GM18511 (cell line): ENCODE measurements around the gene IMMP2L.
"Not testable (repeated sequence)": the region's sequence is repeated elsewhere in the genome, so short reads cannot be mapped to it uniquely, and the experiment has no call there.

ENCODE experiments used
- ATAC-seq: cut with Tn5 transposase; IDR thresholded peaks from one replicate; pipeline ENCODE4 v1.9.1; 2021; ENCODE audit warnings: mild to moderate bottlenecking, moderate library complexity; ENCODE audit not compliant: unreplicated experiment

IMMP2L gene

GRCh38 chr7:111088328-111088727 is 474.0 kb downstream of the IMMP2L start:
- ATAC-seq = no peak

DNA sequence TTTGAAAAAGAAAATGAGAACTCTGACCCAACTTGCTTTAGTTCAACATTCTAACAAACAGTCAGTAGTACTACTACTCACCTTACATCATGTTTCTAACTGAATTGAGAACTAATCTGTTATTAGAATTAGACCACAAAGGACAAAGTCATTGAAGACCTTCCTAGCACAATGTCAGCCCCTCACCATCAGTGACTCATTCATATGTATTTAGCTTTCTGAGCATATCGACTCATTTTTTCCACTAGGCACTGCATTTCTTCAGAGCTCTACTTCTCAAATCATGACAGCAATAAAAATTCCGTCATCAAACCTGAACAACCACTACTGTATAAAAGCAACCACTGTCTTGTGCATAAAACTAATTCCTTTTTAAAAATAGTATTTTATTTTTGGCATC is 475.8 kb downstream of the IMMP2L start:
- no peak for ATAC-seq

DNA sequence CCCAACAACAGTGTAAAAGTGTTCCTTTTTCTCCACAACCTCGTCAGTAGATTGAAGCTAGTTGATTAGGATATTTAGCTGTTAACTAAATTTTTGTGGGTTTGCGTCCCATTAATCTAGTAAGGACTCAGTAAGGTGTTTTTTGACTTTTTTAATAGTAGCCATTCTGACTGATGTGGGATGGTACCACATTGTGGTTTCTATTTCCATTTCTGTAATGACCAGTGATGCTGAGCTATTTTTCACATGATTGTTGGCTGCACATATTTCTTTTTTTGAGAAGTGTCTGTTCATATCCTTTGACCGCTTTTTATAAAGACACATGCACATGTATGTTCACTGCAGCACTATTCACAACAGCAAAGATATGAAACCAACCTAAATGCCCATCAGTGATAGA is 476.9 kb downstream of the IMMP2L start:
- no peak for ATAC-seq

- ATAC-seq = peak; percentile 96
Measured at GRCh38 chr7:111083413-111083812, 478.9 kb downstream of the IMMP2L start.

GRCh38 chr7:111082351-111082750 is 479.9 kb downstream of the IMMP2L start:
- no peak for ATAC-seq

GRCh38 chr7:111081546-111082267 is 480.6 kb downstream of the IMMP2L start:
- ATAC-seq = no peak

DNA sequence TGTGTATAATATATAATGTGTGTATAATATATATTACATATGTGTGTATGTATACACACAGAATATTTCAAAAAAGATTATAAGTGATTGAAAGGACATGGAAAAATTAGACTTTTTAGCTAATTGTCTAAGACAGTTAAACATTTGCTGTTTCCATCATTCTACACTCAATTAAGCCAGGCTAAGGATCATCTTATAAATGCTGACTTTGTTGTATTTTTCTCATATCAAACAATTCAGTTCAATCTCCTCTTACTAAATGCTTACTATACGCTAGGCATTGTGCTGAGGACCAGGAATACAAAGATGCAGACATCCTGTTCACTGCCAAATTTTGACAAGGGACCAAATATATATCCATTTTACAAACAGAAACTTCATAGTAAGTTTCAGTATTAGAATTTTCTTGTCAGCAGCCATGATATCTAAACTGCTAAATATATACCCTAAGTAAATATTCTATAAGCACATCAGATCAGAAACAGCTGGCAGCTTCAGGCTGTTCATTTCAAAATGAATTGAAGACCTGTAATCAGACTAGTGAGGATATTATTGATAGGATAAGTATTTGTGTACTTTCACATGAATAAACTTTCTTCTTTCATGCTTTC is 481.7 kb downstream of the IMMP2L start:
- ATAC-seq = peak; percentile 29

GRCh38 chr7:111077001-111077400 is 485.3 kb downstream of the IMMP2L start:
- no peak for ATAC-seq

DNA sequence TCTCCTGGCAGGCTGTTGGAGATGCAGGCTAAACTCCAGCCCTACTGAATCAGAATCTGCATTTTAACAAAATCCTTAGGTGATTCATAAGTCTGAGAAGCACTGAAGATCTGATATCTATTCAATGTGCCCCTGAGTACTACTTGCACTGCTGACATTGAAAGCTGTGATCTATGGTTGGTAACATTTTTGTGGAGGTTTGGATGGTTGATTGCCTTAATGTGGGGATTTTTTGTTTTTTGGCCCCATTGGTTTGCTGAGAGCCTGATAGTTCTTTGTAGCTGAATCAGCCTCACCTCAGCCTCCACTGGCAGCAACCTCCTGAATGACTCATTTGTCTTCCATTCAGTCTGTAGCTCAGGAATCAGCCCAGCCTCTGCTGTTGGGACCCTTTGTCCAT is 486.1 kb downstream of the IMMP2L start:
- ATAC-seq = no peak

DNA sequence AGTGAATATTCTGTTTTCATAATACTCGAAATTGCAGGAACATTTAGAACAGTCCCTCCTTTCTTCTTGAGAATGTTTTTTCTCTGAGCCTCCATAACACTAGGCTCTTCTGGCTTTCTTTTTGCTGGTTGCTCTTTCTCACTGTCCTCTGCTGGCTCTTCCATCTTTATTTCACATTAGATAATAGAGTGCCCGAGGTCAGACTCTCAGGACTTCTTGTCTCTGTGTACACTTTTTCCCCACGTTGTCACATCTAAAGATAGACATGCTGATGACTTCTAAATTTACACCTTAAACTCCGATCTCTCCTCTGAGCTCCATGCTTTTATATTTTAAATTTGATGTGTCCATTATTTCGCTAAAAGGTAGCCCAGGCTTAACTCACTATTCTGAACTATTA is 486.8 kb downstream of the IMMP2L start:
- ATAC-seq = no peak

DNA sequence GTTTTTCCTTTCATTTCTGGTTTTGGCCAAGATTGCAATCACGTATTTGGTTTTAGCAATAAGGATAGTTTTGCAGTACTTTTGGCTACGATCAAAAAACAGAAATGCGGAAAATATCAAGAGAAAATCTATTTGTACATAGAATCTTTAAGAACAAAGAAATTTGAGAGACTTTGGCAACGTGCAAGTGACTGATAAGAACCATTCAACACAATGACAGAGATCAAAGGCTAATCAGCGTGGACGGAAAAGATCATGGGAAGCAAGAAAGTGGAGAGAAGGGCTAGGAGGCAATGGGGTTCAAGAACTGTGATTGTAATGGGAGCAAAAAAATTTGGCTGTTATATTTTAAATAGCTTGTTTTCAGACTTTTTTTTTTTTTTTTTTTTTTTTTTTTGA is 487.5 kb downstream of the IMMP2L start:
- ATAC-seq = no peak

GRCh38 chr7:111074071-111074747 is 488.1 kb downstream of the IMMP2L start:
- ATAC-seq = peak; percentile 59

DNA sequence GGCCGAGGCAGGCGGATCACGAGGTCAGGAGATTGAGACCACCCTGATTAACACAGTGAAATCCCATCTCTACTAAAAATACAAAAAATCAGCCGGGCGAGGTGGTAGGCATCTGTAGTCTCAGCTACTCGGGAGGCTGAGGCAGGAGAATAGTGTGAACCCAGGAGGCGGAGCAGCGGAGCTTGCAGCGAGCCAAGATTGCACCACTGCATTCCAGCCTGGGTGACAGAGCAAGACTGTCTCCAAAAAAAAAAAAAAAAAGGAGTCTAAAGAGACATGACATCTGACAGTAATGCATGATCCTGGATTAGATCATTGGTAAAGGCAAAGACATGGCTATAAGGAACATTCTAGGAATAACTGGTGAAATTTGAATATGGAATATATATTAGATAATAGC is 489.6 kb downstream of the IMMP2L start:
- not testable (repeated sequence) for ATAC-seq

DNA sequence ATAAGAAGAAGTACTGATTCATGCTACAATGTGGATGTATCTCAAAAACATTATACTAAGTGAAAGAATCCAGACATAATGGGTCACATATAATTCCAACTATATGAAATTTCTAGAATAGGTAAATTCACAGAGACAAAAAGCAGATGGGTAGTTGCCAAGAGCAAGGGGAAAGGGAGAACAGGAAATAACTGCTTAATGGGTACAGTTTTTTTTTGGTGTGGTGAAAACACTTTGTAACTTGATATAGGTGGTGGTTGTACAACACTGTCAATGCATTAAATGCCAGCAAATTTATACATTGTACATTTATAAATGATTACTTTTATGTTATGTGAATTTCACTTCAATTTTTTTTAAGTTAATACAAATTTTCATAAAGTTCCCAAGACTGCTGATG is 490.7 kb downstream of the IMMP2L start:
- no peak for ATAC-seq

- ATAC-seq = no peak
Measured at GRCh38 chr7:111068618-111069017, 493.7 kb downstream of the IMMP2L start.

DNA sequence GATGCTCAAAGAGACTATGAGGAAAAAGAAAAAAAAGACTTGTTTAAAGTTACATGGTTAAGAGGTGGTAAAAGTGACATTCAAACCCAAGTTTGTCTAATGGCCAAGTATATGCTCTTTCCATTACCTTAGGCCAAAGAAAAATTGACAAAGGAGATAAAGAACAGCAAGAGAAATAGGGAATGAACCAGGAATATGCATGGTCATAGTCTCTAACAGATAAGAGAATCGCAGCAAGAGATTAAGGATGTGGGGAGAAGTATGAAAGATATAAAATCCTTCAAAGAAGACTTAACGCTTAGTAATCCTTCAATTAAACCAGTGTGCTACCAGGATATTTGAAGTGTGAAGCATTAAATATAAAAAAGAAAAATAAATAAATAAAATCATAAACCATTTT is 494.6 kb downstream of the IMMP2L start:
- ATAC-seq = no peak

GRCh38 chr7:111067251-111067650 is 495.0 kb downstream of the IMMP2L start:
- no peak for ATAC-seq

DNA sequence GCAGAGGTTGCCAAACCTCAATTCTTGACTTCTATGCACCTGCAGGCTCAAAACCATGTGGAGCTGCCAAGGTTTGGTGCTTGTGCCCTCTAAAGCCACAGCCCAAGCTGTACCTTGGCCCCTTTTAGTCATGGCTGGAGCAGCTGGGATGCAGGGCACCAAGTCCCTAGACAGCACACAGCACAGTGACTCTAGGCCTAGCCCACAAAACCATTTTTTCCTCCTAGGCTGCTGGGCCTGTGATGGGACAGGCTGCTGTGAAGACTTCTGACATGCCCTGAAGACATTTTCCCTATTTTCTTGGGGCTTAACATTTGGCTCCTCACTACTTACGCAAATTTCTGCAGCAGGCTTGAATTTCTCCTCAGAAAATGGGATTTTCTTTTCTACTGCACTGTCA is 499.1 kb downstream of the IMMP2L start:
- ATAC-seq = no peak

GRCh38 chr7:111059833-111060232 is 502.5 kb downstream of the IMMP2L start:
- no peak for ATAC-seq

DNA sequence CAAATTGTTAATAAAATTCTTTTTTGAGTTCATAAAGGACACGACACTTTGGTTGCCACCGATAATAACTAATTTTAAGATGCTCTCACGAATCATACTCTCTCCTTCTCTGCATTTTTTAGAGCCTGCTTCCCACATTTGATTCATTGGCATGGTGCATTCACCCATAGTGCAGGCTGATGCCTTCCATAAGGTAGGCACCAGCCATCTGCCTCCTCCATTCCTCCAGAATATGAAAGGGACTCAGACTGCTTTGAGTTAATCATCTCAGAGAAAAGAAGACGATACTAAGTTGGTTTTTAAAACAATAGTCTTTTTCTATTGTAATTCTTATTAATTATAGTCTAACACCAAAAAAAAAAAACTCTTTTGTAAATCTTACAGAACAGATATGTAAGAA is 505.2 kb downstream of the IMMP2L start:
- no peak for ATAC-seq

- no peak for ATAC-seq
Measured at GRCh38 chr7:111056371-111056770, 505.9 kb downstream of the IMMP2L start.

DNA sequence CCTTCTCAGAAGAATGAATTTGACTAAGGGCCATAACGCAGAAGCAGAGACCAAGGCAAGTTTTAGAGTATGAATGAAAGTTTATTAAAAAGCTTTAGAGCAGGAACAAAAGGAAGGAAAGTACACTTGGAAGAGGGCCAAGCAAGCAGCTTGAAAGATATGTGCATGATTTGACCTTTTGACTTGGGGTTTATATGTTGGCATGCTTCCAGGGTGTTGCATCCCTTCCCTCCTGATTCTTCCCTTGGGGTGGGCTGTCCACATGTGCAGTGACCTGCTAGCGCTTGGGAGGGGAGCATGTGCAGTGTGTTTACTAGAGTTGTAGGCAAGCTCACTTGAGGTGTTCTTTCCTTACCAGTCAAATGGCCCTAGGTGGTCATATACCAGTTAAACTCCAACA is 509.3 kb downstream of the IMMP2L start:
- no peak for ATAC-seq
